Fibroblast of gingiva (primary cell): Measurements from ENCODE around the gene ZNF827.
A peak's percentile ranks its signal among the peaks of the same experiment; 100 is the strongest.

Source experiments
- DNase-seq: peaks from one replicate; pipeline ENCODE4 v3.0.0-alpha.2; 2011; ENCODE audit warnings: low read depth

The ZNF827 gene

GRCh38 chr4:145933134-145933533 is 5.5 kb downstream of the ZNF827 start:
- peak; percentile 15 for DNase-seq

GRCh38 chr4:145931403-145931802 is 7.2 kb downstream of the ZNF827 start:
- no peak for DNase-seq

GRCh38 chr4:145930592-145930991 is 8.0 kb downstream of the ZNF827 start:
- DNase-seq: peak; percentile 54

- no peak for DNase-seq
Measured at GRCh38 chr4:145929415-145930178, 9.0 kb downstream of the ZNF827 start.

GRCh38 chr4:145928748-145929147 is 9.9 kb downstream of the ZNF827 start:
- no peak for DNase-seq

GRCh38 chr4:145927030-145927429 is 11.6 kb downstream of the ZNF827 start:
- DNase-seq: no peak

- DNase-seq: no peak
Measured at GRCh38 chr4:145921231-145921630, 17.4 kb downstream of the ZNF827 start.

GRCh38 chr4:145920205-145920604 is 18.4 kb downstream of the ZNF827 start:
- DNase-seq: peak; percentile 99

GRCh38 chr4:145912376-145912775 is 26.2 kb downstream of the ZNF827 start:
- DNase-seq: peak; percentile 3

- no peak for DNase-seq
Measured at GRCh38 chr4:145909773-145910172, 28.9 kb downstream of the ZNF827 start.

- DNase-seq: no peak
Measured at GRCh38 chr4:145909281-145909715, 29.3 kb downstream of the ZNF827 start.

GRCh38 chr4:145907812-145908211 is 30.8 kb downstream of the ZNF827 start:
- DNase-seq: peak; percentile 58

GRCh38 chr4:145907390-145907789 is 31.2 kb downstream of the ZNF827 start:
- peak; percentile 19 for DNase-seq

GRCh38 chr4:145904413-145905177 is 34.0 kb downstream of the ZNF827 start:
- DNase-seq: peak; percentile 4

- no peak for DNase-seq
Measured at GRCh38 chr4:145902522-145902921, 36.1 kb downstream of the ZNF827 start.

- no peak for DNase-seq
Measured at GRCh38 chr4:145899886-145900460, 38.6 kb downstream of the ZNF827 start.

GRCh38 chr4:145898926-145899531 is 39.6 kb downstream of the ZNF827 start:
- no peak for DNase-seq

- no peak for DNase-seq
Measured at GRCh38 chr4:145898466-145898865, 40.2 kb downstream of the ZNF827 start.

GRCh38 chr4:145895056-145895455 is 43.6 kb downstream of the ZNF827 start:
- DNase-seq: no peak

- no peak for DNase-seq
Measured at GRCh38 chr4:145891958-145892357, 46.7 kb downstream of the ZNF827 start.

GRCh38 chr4:145890689-145891088 is 47.9 kb downstream of the ZNF827 start:
- no peak for DNase-seq

GRCh38 chr4:145888393-145888792 is 50.2 kb downstream of the ZNF827 start:
- DNase-seq: no peak
